PFSK-1 (cell line): Measurements from ENCODE around the gene MMP8.

Experiments
- POLR2AphosphoS5 ChIP-seq: IDR thresholded peaks from 2 replicates; pipeline ENCODE4 v1.6.1; 2012; ENCODE audit warnings: low read depth, mild to moderate bottlenecking, control low read depth, low read length, moderate library complexity
- TAF1 ChIP-seq: IDR thresholded peaks from 2 replicates; pipeline ENCODE4 v1.6.1; 2012; ENCODE audit warnings: low read length, control low read depth, borderline replicate concordance; ENCODE audit not compliant: insufficient read depth

DNA sequence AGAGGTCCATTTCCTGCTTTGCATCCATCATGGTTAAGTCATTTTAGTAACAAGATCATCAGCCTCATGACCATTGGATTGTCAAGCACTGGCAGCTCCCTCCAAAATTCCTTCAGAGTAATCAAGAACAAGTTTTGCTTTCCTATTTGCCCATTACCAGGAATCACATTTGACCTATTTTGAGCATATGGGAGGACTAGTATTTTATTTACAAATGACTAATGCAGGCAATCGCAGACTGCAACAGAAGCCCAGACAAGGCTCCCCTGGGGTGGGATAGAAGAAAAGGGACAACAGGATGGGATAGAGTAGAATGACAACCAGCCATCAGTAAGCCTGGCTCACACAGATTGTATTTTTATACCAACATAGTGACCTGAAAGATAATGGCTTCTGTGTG is 46.6 kb upstream of the MMP8 start:
- TF ChIP-seq POLR2AphosphoS5: no peak
- TF ChIP-seq TAF1: no peak
